Neural crest cell (in vitro differentiated cells): ENCODE data around the gene EARS2. TPM values are rescaled to one million over a fixed set of nuclear protein-coding genes. Genes with fewer than 3 reads are reported as not detected.

ENCODE experiments used
- DNase-seq: peaks from one replicate; pipeline ENCODE4 v3.0.0; 2021; ENCODE audit warnings: low read depth, mixed read lengths, low spot score
- H3K27ac Mint-ChIP-seq: one replicate; pipeline ENCODE4 v1.8.0; 2021; ENCODE audit warnings: mild to moderate bottlenecking, mixed read lengths; ENCODE audit not compliant: unreplicated experiment
- H3K27me3 Mint-ChIP-seq: 2 replicates; pipeline ENCODE4 v1.8.0; 2021; ENCODE audit warnings: low read depth, mild to moderate bottlenecking, mixed read lengths
- H3K36me3 Mint-ChIP-seq: 2 replicates; pipeline ENCODE4 v1.8.0; 2021; ENCODE audit warnings: low read depth, mild to moderate bottlenecking, mixed read lengths
- H3K4me1 Mint-ChIP-seq: 2 replicates; pipeline ENCODE4 v1.8.0; 2021; ENCODE audit warnings: mixed read lengths
- H3K4me3 Mint-ChIP-seq: one replicate; pipeline ENCODE4 v1.8.0; 2021; ENCODE audit warnings: mild to moderate bottlenecking, mixed read lengths
- H3K9me3 Mint-ChIP-seq: 2 replicates; pipeline ENCODE4 v1.8.0; 2021; ENCODE audit warnings: mixed read lengths
- CTCF ChIP-seq: fragments of 200-600 bp; sonication (generic); conservative IDR thresholded peaks from 2 replicates; pipeline ENCODE4 v1.5.0; 2021; ENCODE audit warnings: antibody characterized with exemption, mild to moderate bottlenecking
- total RNA-seq: library from RNA; stranded (reverse); gene quantifications from 2 replicates; pipeline ENCODE4 v1.2.1, GENCODE V29; 2021

EARS2 gene
- total RNA-seq, 1 donor from 2014 or later: 27.5 TPM

- Mint-ChIP-seq H3K36me3 (peaks cover 13% of the 10 kb centered on the region), H3K27ac (no peak overlapping the region), H3K4me3 (no peak overlapping the region), H3K27me3 (no peaks in the 10 kb centered on the region), H3K4me1 (no peaks in the 10 kb centered on the region), H3K9me3 (no peaks in the 10 kb centered on the region)
- DNase-seq: no peak
- no peak for TF ChIP-seq CTCF
Measured at GRCh38 chr16:23476289-23476688, 80.9 kb downstream of the EARS2 start.

Other genes with a start within 250 kb of the EARS2 start
- gene COG7, start 104.2 kb downstream of the EARS2 start, total RNA-seq: 18.8 and 18.9 TPM in 2 replicates
- gene GGA2, start 46.9 kb downstream of the EARS2 start, total RNA-seq: 93.4 and 100 TPM in 2 replicates
- gene UBFD1, start 377 bp upstream of the EARS2 start, total RNA-seq: 89.5 and 91.0 TPM in 2 replicates
- 104 and 105 TPM in 2 replicates for gene NDUFAB1, start 39.0 kb upstream of the EARS2 start, total RNA-seq
- 25.6 and 26.6 TPM in 2 replicates for gene PALB2, start 84.0 kb upstream of the EARS2 start, total RNA-seq
- 95.7 and 96.7 TPM in 2 replicates for gene DCTN5, start 84.1 kb upstream of the EARS2 start, total RNA-seq
- 108 and 119 TPM in 2 replicates for gene PLK1, start 121.5 kb upstream of the EARS2 start, total RNA-seq
- 0.59 TPM in 1 of 2 replicates, not detected in the other for gene ERN2, start 155.9 kb upstream of the EARS2 start, total RNA-seq
- gene CHP2, start 197.7 kb upstream of the EARS2 start, total RNA-seq: not detected in 2 replicates